H1 (cell line): ENCODE results near the gene AIF1L. TPM values are rescaled to one million over a fixed set of nuclear protein-coding genes. Genes with fewer than 3 reads are reported as not detected.

Experiments used
- CTCF ChIA-PET: fragments of 300-600 bp; sonication (Branson Sonifier 250); formaldehyde crosslinking; loops from one replicate; lab custom pipeline; 2021; ENCODE audit not compliant: partially characterized antibody; lab: Charles Lee
- POLR2A ChIA-PET: fragments of 300-600 bp; sonication (Branson Sonifier 250); formaldehyde crosslinking; loops from one replicate; lab custom pipeline; 2021; ENCODE audit warnings: inconsistent platforms; ENCODE audit not compliant: partially characterized antibody; lab: Charles Lee
- DNase-seq, 2 experiments: peaks; one replicate each; pipeline versions ENCODE4 v3.0.0 to v3.0.0-alpha.2; 2010 to 2022; ENCODE audit warnings: low spot score in 2 of 2, low read depth in 1 of 2, mixed read lengths in 1 of 2
- FAIRE-seq: peaks from 2 replicates; lab custom pipeline; 2011; peaks lifted over from hg19 to GRCh38; lab: Jason Lieb, UNC
- H2AFZ ChIP-seq: 2 replicates; pipeline ENCODE4 v1.8.1; 2012; ENCODE audit warnings: low read length, inconsistent platforms
- H2AK5ac ChIP-seq: 2 replicates; pipeline ENCODE4 v1.6.1; 2013; ENCODE audit warnings: low read depth, low read length
- H2BK120ac ChIP-seq: replicated peaks from 2 replicates; pipeline ENCODE3; 2013; ENCODE audit warnings: low read depth, low read length, inconsistent platforms
- H2BK12ac ChIP-seq: 2 replicates; pipeline ENCODE4 v1.6.1; 2013; ENCODE audit warnings: low read depth, low read length
- H2BK15ac ChIP-seq: 2 replicates; pipeline ENCODE4 v1.6.1; 2013; ENCODE audit warnings: low read length
- H2BK20ac ChIP-seq: 2 replicates; pipeline ENCODE4 v1.6.1; 2013; ENCODE audit warnings: low read length
- H2BK5ac ChIP-seq: 2 replicates; pipeline ENCODE4 v1.6.1; 2013; ENCODE audit warnings: low read depth, low read length
- H3K14ac ChIP-seq: 2 replicates; pipeline ENCODE4 v1.6.1; 2013; ENCODE audit warnings: inconsistent platforms; ENCODE audit not compliant: insufficient read length
- H3K18ac ChIP-seq: 2 replicates; pipeline ENCODE4 v1.6.1; 2013; ENCODE audit warnings: low read length; ENCODE audit errors: extremely low read depth
- H3K23ac ChIP-seq: 2 replicates; pipeline ENCODE4 v1.6.1; 2013; ENCODE audit warnings: inconsistent platforms; ENCODE audit not compliant: insufficient read length
- H3K23me2 ChIP-seq: 2 replicates; pipeline ENCODE4 v1.6.1; 2013; ENCODE audit warnings: low read depth, low read length
- H3K27ac ChIP-seq: 2 replicates; pipeline ENCODE4 v1.6.1; 2011; ENCODE audit warnings: low read depth, low read length, inconsistent platforms
- H3K27me3 ChIP-seq, 4 experiments: replicated peaks in 1 of 4; 1 replicate in 1 of 4; 2 replicates in 3 of 4; pipeline versions ENCODE4 v1.6.1 to v1.8.1; 2011 to 2013; ENCODE audit warnings: low read length in 3 of 4, mild to moderate bottlenecking in 3 of 4, inconsistent platforms in 2 of 4, mixed read lengths in 2 of 4, moderate library complexity in 1 of 4; ENCODE audit not compliant: control insufficient read depth in 3 of 4, insufficient read depth in 3 of 4; ENCODE audit errors: extremely low read depth in 1 of 4
- H3K36me3 ChIP-seq, 4 experiments: 2 replicates each; pipeline versions ENCODE4 v1.6.1 to v1.8.1; 2011 to 2013; ENCODE audit warnings: mild to moderate bottlenecking in 4 of 4, low read length in 3 of 4, moderate library complexity in 2 of 4, control low read depth in 1 of 4, inconsistent platforms in 1 of 4; ENCODE audit not compliant: insufficient read depth in 4 of 4, control insufficient read depth in 2 of 4
- H3K4ac ChIP-seq: replicated peaks from 2 replicates; pipeline ENCODE3; 2013; ENCODE audit warnings: low read length, low read depth, mixed read lengths, inconsistent platforms; ENCODE audit not compliant: insufficient read length
- H3K4me1 ChIP-seq, 4 experiments: replicated peaks in 1 of 4; 1 replicate in 1 of 4; 2 replicates in 3 of 4; pipeline versions ENCODE4 v1.6.1 to v1.8.1; 2011 to 2013; ENCODE audit warnings: low read length in 3 of 4, inconsistent platforms in 2 of 4, mixed read lengths in 1 of 4; ENCODE audit not compliant: insufficient read depth in 4 of 4, control insufficient read depth in 3 of 4
- H3K4me2 ChIP-seq, 2 experiments: 2 replicates each; pipeline versions ENCODE4 v1.6.1 to v1.8.1; 2011 to 2013; ENCODE audit warnings: low read depth in 2 of 2, low read length in 2 of 2, control low read depth in 1 of 2, inconsistent platforms in 1 of 2, mild to moderate bottlenecking in 1 of 2; ENCODE audit not compliant: insufficient read depth in 1 of 2
- H3K4me3 ChIP-seq, 4 experiments: fragments of 200-600, 300-600 bp in 1 of 4; sonication (generic), shearing (Covaris generic), sonication (Bioruptor Twin) in 1 of 4; 2 replicates each; pipeline versions ENCODE4 v1.5.1 to v1.8.1; 2011 to 2016; ENCODE audit warnings: low read length in 4 of 4, low read depth in 3 of 4, control low read depth in 2 of 4, inconsistent platforms in 2 of 4, mild to moderate bottlenecking in 2 of 4, mixed read lengths in 1 of 4, moderate library complexity in 1 of 4; ENCODE audit not compliant: insufficient read depth in 2 of 4; ENCODE audit errors: extremely low read depth in 1 of 4
- H3K56ac ChIP-seq: replicated peaks from 2 replicates; pipeline ENCODE3; 2013; ENCODE audit warnings: low read depth, mild to moderate bottlenecking, mixed read lengths, low read length, inconsistent platforms; ENCODE audit not compliant: insufficient read length
- H3K79me1 ChIP-seq: 2 replicates; pipeline ENCODE4 v1.6.1; 2013; ENCODE audit warnings: low read depth, low read length, control low read depth
- H3K79me2 ChIP-seq, 2 experiments: 2 replicates each; pipeline versions ENCODE4 v1.6.1 to v1.8.1; 2012 to 2013; ENCODE audit warnings: low read length in 2 of 2, mild to moderate bottlenecking in 2 of 2, inconsistent platforms in 1 of 2; ENCODE audit not compliant: insufficient read depth in 2 of 2, control insufficient read depth in 1 of 2
- H3K9ac ChIP-seq, 4 experiments: replicated peaks in 1 of 4; 1 replicate in 1 of 4; 2 replicates in 3 of 4; pipeline versions ENCODE4 v1.6.1 to v1.8.1; 2011 to 2013; ENCODE audit warnings: low read depth in 3 of 4, low read length in 3 of 4, control low read depth in 2 of 4, mild to moderate bottlenecking in 2 of 4, moderate library complexity in 2 of 4, inconsistent platforms in 1 of 4; ENCODE audit errors: extremely low read depth in 1 of 4
- H3K9me3 ChIP-seq, 2 experiments: 2 replicates each; pipeline versions ENCODE4 v1.6.1 to v1.8.1; 2012 to 2013; ENCODE audit warnings: mild to moderate bottlenecking in 2 of 2, moderate library complexity in 2 of 2, control low read depth in 1 of 2, inconsistent platforms in 1 of 2, low read depth in 1 of 2, low read length in 1 of 2, mixed read lengths in 1 of 2; ENCODE audit not compliant: insufficient read depth in 2 of 2
- H4K20me1 ChIP-seq, 2 experiments: replicated peaks in 1 of 2; 2 replicates each; pipeline versions ENCODE3 to v1.8.1; 2011 to 2013; ENCODE audit warnings: inconsistent platforms in 2 of 2, low read length in 2 of 2, mild to moderate bottlenecking in 1 of 2; ENCODE audit not compliant: insufficient read depth in 2 of 2, control insufficient read depth in 1 of 2
- H4K5ac ChIP-seq: 2 replicates; pipeline ENCODE4 v1.6.1; 2013; ENCODE audit warnings: low read length, low read depth, mixed read lengths, inconsistent platforms; ENCODE audit not compliant: insufficient read length
- H4K8ac ChIP-seq: 2 replicates; pipeline ENCODE4 v1.8.0; 2013; ENCODE audit warnings: mild to moderate bottlenecking, moderate library complexity, low read length, inconsistent platforms; ENCODE audit not compliant: insufficient read depth; ENCODE audit errors: extremely low read depth
- H4K91ac ChIP-seq: replicated peaks from 2 replicates; pipeline ENCODE3; 2013; ENCODE audit warnings: low read length, mixed read lengths, inconsistent platforms; ENCODE audit not compliant: insufficient read length
- GABPA ChIP-seq: IDR thresholded peaks from 2 replicates; pipeline ENCODE4 v1.6.1; 2011; ENCODE audit warnings: mild to moderate bottlenecking, low read length, moderate library complexity, borderline replicate concordance; ENCODE audit not compliant: insufficient read depth
- RNF2 ChIP-seq: fragments of 200-900, 300-1000 bp; sonication (generic); IDR thresholded peaks from 2 replicates; pipeline ENCODE4 v1.7.1; 2016; ENCODE audit warnings: borderline replicate concordance, low read depth, mild to moderate bottlenecking, antibody characterized with exemption, low read length; ENCODE audit not compliant: poor library complexity, severe bottlenecking; ENCODE audit errors: missing control alignments
- SIN3A ChIP-seq, 2 experiments: IDR thresholded peaks in 1 of 2; conservative IDR thresholded peaks in 1 of 2; 2 replicates each; pipeline ENCODE4 v1.6.1; 2011 to 2012; ENCODE audit warnings: low read length in 2 of 2, improper control_type of control experiment in 1 of 2, low read depth in 1 of 2, mild to moderate bottlenecking in 1 of 2
- TAF1 ChIP-seq: IDR thresholded peaks from 2 replicates; pipeline ENCODE4 v1.6.1; 2011; ENCODE audit warnings: mild to moderate bottlenecking, low read depth, low read length
- TAF7 ChIP-seq: optimal IDR thresholded peaks from 2 replicates; pipeline ENCODE3; 2011; ENCODE audit warnings: low read depth, mild to moderate bottlenecking, inconsistent platforms, low read length, moderate library complexity, borderline replicate concordance
- WGBS, 2 experiments: shearing (Covaris generic) in 1 of 2; methylation state at CpG; one replicate each; pipeline versions ENCODE4 v1.1.6 to v1.1.7; 2013 to 2015; ENCODE audit warnings: low lambda C conversion rate in 2 of 2, mixed read lengths in 2 of 2, inconsistent platforms in 1 of 2, low coverage in 1 of 2, missing lambda C conversion rate in 1 of 2; ENCODE audit not compliant: insufficient replicate concordance in 2 of 2, insufficient coverage in 1 of 2, insufficient read length in 1 of 2; ENCODE audit errors: extremely low coverage in 1 of 2, missing lambda C conversion rate in 1 of 2; 5-methylcytosine and 5-hydroxymethylcytosine counted together
- polyA plus RNA-seq, 7 experiments: library from polyadenylated mRNA; depleted of rRNA in 3 of 7; stranded (reverse) in 5 of 7; unstranded in 2 of 7; fragments of >200 nt in 5 of 7; fragments of 200-250 nt in 2 of 7; gene quantifications; 1 replicate in 5 of 7; 2 replicates in 1 of 7; 4 replicates in 1 of 7; pipeline versions ENCODE4 v1.2.1 to v1.2.3, GENCODE V29; 2011 to 2013; ENCODE audit warnings: missing spikeins in 2 of 7, mixed read lengths in 2 of 7
- total RNA-seq: library from RNA; stranded (reverse); fragmentation: NEBNext Ultra II Directional; extraction: Animal tissue kit (Norgen Biotek cat#: 25700); gene quantifications from 2 replicates; pipeline ENCODE4 v1.2.1, GENCODE V29; 2021
- TF ChIP-seq, protein P1 (sequence below): IDR thresholded peaks from 2 replicates; pipeline ENCODE4 v1.6.1; 2012; ENCODE audit warnings: low read length, inconsistent platforms

Gene AIF1L
- total and polyA plus RNA-seq, 2 of the 8 experiments (the other 6 are each of a cell fraction or from before 2014, with no cell fraction given), result 70.7 to 149 TPM

DNA sequence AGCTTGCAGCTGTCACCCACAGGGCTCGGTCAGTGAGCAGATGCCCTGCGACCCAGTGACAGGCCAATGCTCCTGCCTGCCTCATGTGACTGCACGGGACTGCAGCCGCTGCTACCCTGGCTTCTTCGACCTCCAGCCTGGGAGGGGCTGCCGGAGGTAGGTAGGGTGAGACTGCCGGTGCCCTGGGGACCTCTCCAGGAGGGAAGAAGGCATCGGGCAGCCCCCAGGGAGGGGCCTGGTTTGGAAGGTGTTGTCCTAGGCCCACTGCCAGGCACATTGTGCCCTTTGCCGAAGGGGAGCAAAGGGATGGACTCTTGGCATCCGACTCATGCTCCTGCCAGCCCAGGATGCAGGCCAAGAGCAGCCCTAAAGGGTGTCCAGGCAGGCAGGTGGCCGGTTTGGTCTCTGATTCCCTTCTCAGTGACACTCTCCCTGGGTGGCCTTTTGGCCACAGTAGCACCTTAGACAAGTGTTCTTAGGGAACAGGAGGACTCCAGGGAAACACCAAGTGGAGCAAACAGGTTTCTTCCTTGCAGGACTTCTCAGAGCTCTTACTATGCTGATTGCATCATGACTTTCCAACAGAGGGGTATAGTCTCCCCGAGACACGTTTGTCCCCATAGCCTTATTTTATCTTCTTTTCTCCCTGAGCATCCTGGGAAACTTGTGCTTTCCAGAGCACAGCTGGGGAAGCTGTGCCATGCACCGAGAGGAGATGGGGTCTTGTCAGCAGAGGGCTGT is 28.1 kb upstream of the AIF1L start:
- no peak overlapping the region for H3K27ac ChIP-seq
- H3K56ac ChIP-seq, result no peak overlapping the region
- H2BK12ac ChIP-seq, result no peak overlapping the region
- peaks cover 5% of the 10 kb centered on the region; the same call in 1 of the 2 replicates for H3K23me2 ChIP-seq
- no peak for DNase-seq
- POLR2A ChIA-PET, result interaction anchor here (1.1 to 2.2 kb wide), 3 partner anchors 29 to 44 kb away, joined by 3 to 8 read pairs (median 3); no protein-coding TSS in a partner anchor
- no peak overlapping the region for H2BK15ac ChIP-seq
- H3K14ac ChIP-seq, result no peak overlapping the region
- H3K18ac ChIP-seq, result no peak overlapping the region
- H3K23ac ChIP-seq, result no peak overlapping the region
- no peaks in the 10 kb centered on the region for H3K9me3 ChIP-seq
- H4K20me1 ChIP-seq, result peaks cover 0 to 4% of the 10 kb centered on the region in 2 experiments
- H2BK20ac ChIP-seq, result no peak overlapping the region
- H3K79me2 ChIP-seq, result no peaks in the 10 kb centered on the region
- no peak overlapping the region for H3K9ac ChIP-seq
- H3K4me2 ChIP-seq, result no peak overlapping the region
- TF ChIP-seq, protein P1, sequence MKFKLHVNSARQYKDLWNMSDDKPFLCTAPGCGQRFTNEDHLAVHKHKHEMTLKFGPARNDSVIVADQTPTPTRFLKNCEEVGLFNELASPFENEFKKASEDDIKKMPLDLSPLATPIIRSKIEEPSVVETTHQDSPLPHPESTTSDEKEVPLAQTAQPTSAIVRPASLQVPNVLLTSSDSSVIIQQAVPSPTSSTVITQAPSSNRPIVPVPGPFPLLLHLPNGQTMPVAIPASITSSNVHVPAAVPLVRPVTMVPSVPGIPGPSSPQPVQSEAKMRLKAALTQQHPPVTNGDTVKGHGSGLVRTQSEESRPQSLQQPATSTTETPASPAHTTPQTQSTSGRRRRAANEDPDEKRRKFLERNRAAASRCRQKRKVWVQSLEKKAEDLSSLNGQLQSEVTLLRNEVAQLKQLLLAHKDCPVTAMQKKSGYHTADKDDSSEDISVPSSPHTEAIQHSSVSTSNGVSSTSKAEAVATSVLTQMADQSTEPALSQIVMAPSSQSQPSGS, result no peak
- TF ChIP-seq RNF2 (no peak), GABPA (no peak), TAF7 (no peak), SIN3A (conservative IDR thresholded peaks at IDR 0.05 in 1 of 2, IDR thresholded peaks at IDR 0.05 in 1 of 2; ENCODE audit: low read depth in 1 of 2, low read length in 2 of 2) (no peak), TAF1 (no peak)
- TF ChIP-seq, all 59 proteins: peak for 0
- CTCF ChIA-PET, result interaction anchor here (1.2 to 3.0 kb wide), 2 partner anchors 12 to 21 kb away, joined by 4 to 25 read pairs; no protein-coding TSS in a partner anchor
- H3K79me1 ChIP-seq, result no peaks in the 10 kb centered on the region
- H2AFZ ChIP-seq, result no peak overlapping the region
- no peak overlapping the region for H4K91ac ChIP-seq
- H3K4ac ChIP-seq, result no peak overlapping the region
- no peaks in the 10 kb centered on the region for H3K36me3 ChIP-seq
- H3K4me3 ChIP-seq, result no peak overlapping the region
- no peak overlapping the region; the same call in 1 of the 2 replicates for H4K8ac ChIP-seq
- H2BK5ac ChIP-seq, result 0 out of 2 replicates have a peak overlapping the region, but pooled peaks have one; percentile 35
- H3K27me3 ChIP-seq, result no peaks in the 10 kb centered on the region
- no peak overlapping the region for H2BK120ac ChIP-seq
- 73% methylated on average over 13 of the region's 14 CpGs; no CpG with 5 or more reads in 1 of the 2 experiments for WGBS, 2 experiments
- no peak for FAIRE-seq
- no peak overlapping the region for H2AK5ac ChIP-seq
- no peaks in the 10 kb centered on the region for H3K4me1 ChIP-seq
- H4K5ac ChIP-seq, result no peak overlapping the region
